ENCODE measurements around the gene SNX19.

SNX19 gene

DNA sequence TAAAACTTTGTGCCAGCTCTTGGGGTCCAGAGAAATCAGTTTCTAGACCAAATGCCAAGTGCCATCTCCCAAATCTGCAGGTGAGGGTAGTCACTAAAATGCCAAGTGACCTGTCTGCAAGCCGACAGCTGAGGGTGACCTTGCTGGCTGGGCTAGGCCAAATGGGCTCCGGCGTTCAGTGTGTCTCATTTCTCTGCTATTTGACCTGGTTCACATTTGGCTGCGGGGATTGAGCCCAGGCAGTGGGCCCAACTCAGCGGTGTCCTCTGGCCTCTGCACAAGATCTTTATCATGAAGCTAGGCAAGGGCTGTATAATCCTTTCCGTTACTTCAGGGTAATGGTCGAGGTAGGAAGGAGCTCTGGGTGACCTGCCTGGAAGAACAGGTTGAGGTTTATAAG is 87.5 kb downstream of the SNX19 start:
- H3K36me3 ChIP-seq (ENCODE audit: low read depth) = no peaks in the 10 kb centered on the region
- no peak for TF ChIP-seq CTCF (IDR thresholded peaks at IDR 0.05; ENCODE audit: poor library complexity, severe bottlenecking)
- no peaks in the 10 kb centered on the region for H3K9me3 ChIP-seq (ENCODE audit: severe bottlenecking)
- H3K4me3 ChIP-seq (ENCODE audit: severe bottlenecking) = no peak overlapping the region
- no peak for ATAC-seq (ENCODE audit: low read depth)
- H3K27me3 ChIP-seq (ENCODE audit: insufficient read depth, poor library complexity, severe bottlenecking) = no peaks in the 10 kb centered on the region
- no peak for DNase-seq (ENCODE audit: low spot score)
- H3K27ac ChIP-seq (ENCODE audit: poor library complexity, severe bottlenecking) = no peak overlapping the region
- H3K4me1 ChIP-seq (ENCODE audit: insufficient read depth, poor library complexity, severe bottlenecking) = no peaks in the 10 kb centered on the region

GRCh38 chr11:130827451-130828377 is 88.6 kb downstream of the SNX19 start:
- ATAC-seq (ENCODE audit: low read depth) (peak; percentile 92), DNase-seq (ENCODE audit: low spot score) (no peak)
- no peaks in the 10 kb centered on the region for H3K4me1 ChIP-seq (ENCODE audit: insufficient read depth, poor library complexity, severe bottlenecking)
- H3K27ac ChIP-seq (ENCODE audit: poor library complexity, severe bottlenecking) = no peak overlapping the region
- peak; percentile 77 for TF ChIP-seq CTCF (IDR thresholded peaks at IDR 0.05; ENCODE audit: poor library complexity, severe bottlenecking)
- H3K36me3 ChIP-seq (ENCODE audit: low read depth) = no peaks in the 10 kb centered on the region
- no peaks in the 10 kb centered on the region for H3K27me3 ChIP-seq (ENCODE audit: insufficient read depth, poor library complexity, severe bottlenecking)
- no peaks in the 10 kb centered on the region for H3K9me3 ChIP-seq (ENCODE audit: severe bottlenecking)
- H3K4me3 ChIP-seq (ENCODE audit: severe bottlenecking) = no peak overlapping the region

GRCh38 chr11:130826572-130826971 is 89.7 kb downstream of the SNX19 start:
- Histone ChIP-seq H3K27ac (ENCODE audit: poor library complexity, severe bottlenecking) (no peak overlapping the region), H3K9me3 (ENCODE audit: severe bottlenecking) (no peaks in the 10 kb centered on the region), H3K4me1 (ENCODE audit: insufficient read depth, poor library complexity, severe bottlenecking) (no peaks in the 10 kb centered on the region), H3K4me3 (ENCODE audit: severe bottlenecking) (no peak overlapping the region), H3K27me3 (ENCODE audit: insufficient read depth, poor library complexity, severe bottlenecking) (no peaks in the 10 kb centered on the region), H3K36me3 (ENCODE audit: low read depth) (no peaks in the 10 kb centered on the region)
- no peak for TF ChIP-seq CTCF (IDR thresholded peaks at IDR 0.05; ENCODE audit: poor library complexity, severe bottlenecking)
- ATAC-seq (ENCODE audit: low read depth) = no peak
- no peak for DNase-seq (ENCODE audit: low spot score)

- H3K9me3 ChIP-seq (ENCODE audit: severe bottlenecking) = no peaks in the 10 kb centered on the region
- DNase-seq (ENCODE audit: low spot score) (no peak), ATAC-seq (ENCODE audit: low read depth) (no peak)
- H3K4me3 ChIP-seq (ENCODE audit: severe bottlenecking) = no peak overlapping the region
- H3K4me1 ChIP-seq (ENCODE audit: insufficient read depth, poor library complexity, severe bottlenecking) = no peaks in the 10 kb centered on the region
- H3K27me3 ChIP-seq (ENCODE audit: insufficient read depth, poor library complexity, severe bottlenecking) = no peaks in the 10 kb centered on the region
- H3K36me3 ChIP-seq (ENCODE audit: low read depth) = no peaks in the 10 kb centered on the region
- no peak for TF ChIP-seq CTCF (IDR thresholded peaks at IDR 0.05; ENCODE audit: poor library complexity, severe bottlenecking)
- H3K27ac ChIP-seq (ENCODE audit: poor library complexity, severe bottlenecking) = no peak overlapping the region
Measured at GRCh38 chr11:130825983-130826382, 90.3 kb downstream of the SNX19 start.

DNA sequence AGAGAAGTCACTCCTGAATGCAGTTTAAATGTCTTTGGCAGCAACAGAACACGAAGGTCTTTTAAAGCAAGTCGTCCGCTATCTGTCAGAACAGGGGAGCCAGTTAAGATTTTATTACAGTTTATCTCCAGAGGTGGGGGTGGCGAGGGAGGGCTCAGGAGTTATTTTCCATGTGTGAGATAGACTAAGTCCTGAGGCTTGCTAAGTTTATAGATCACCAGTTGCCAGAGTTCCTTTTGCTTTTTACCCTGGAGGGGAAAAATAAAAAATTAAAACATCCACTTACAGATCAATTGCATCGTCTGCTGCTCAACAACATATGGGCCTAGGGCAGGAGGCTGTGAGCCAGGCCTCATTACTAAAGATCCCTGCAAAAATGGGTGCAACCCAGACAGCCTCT is 90.7 kb downstream of the SNX19 start:
- Histone ChIP-seq H3K4me3 (ENCODE audit: severe bottlenecking) (no peak overlapping the region), H3K9me3 (ENCODE audit: severe bottlenecking) (no peaks in the 10 kb centered on the region), H3K27ac (ENCODE audit: poor library complexity, severe bottlenecking) (no peak overlapping the region), H3K36me3 (ENCODE audit: low read depth) (no peaks in the 10 kb centered on the region), H3K4me1 (ENCODE audit: insufficient read depth, poor library complexity, severe bottlenecking) (no peaks in the 10 kb centered on the region), H3K27me3 (ENCODE audit: insufficient read depth, poor library complexity, severe bottlenecking) (no peaks in the 10 kb centered on the region)
- TF ChIP-seq CTCF (IDR thresholded peaks at IDR 0.05; ENCODE audit: poor library complexity, severe bottlenecking) = no peak
- DNase-seq (ENCODE audit: low spot score) (no peak), ATAC-seq (ENCODE audit: low read depth) (no peak)

Data from RWPE2 (cell line).